Middle frontal gyrus (tissue), 1 donor: ENCODE measurements around the gene NOP56.
"Not testable (repeated sequence)": the region's sequence is repeated elsewhere in the genome, so short reads cannot be mapped to it uniquely, and the experiment has no call there.

Experiments used
- DNase-seq: peaks from one replicate; pipeline ENCODE4 v3.0.0-alpha.2; 2015; ENCODE audit warnings: low spot score; ENCODE audit errors: extremely low spot score

The NOP56 gene

DNA sequence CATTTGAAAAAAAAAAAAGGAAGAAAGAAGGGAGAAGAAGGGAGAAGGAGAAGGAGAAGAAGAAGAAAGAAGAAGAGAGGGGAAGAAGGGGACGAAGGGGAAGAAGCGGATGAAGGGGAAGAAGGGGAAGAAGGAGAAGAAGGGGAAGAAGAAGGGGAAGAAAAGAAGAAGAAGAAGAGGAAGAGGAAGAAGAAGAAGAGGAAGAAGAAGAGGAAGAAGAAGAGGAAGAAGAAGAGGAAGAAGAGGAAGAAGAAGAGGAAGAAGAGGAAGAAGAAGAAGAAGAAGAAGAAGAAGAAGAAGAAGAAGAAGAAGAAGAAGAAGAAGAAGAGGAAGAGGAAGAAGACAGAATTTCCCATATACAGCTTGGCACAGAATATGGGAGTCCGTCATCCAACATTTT is 29.6 kb downstream of the NOP56 start:
- not testable (repeated sequence) for DNase-seq

DNA sequence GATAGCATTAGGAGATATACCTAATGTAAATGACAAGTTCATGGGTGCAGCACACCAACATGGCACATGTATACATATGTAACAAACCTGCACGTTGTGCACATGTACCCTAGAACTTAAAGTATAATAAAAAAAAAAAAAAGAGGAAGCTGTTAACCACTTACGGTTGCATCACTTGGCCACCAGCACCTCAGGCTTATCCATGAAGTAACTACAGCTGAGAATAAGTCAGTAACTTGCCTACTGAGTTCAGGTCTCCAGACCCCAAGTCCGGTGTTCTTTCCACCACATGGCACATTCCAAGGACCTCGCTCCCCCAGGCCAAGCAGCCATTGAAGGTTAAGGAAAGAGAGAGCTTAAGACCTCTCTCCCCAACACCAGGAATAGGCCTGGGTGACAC is 32.4 kb downstream of the NOP56 start:
- DNase-seq: not testable (repeated sequence)

- DNase-seq: no peak
Observed at GRCh38 chr20:2687514-2687913, 35.1 kb downstream of the NOP56 start.

DNA sequence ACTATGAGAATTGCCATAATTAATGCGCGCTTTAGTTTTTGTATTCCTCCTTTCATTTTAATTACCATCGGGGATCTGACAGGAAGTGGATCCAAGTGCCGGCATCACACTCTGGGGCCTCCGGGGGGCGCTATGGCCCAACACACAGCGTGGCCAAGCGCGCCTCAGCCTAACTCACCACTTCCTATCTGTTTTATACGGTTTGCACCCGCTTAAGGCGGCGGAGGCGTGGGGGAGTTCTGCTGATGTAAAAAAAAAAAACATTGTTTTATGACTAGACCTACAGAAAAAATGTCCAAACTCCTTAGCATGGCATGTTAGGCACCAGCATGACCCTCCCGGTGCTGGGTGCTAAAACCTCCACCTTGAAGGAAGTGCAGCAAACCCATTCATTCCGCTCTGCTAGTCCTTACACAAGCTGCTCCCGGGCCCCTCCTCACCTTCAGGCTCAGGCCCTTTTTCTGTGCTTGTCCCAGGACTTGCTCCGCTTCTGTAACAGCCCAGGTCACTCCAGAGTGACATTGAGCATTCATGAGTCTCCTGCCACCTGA is 35.7 kb downstream of the NOP56 start:
- DNase-seq: no peak

GRCh38 chr20:2690213-2690612 is 37.8 kb downstream of the NOP56 start:
- DNase-seq: no peak

DNA sequence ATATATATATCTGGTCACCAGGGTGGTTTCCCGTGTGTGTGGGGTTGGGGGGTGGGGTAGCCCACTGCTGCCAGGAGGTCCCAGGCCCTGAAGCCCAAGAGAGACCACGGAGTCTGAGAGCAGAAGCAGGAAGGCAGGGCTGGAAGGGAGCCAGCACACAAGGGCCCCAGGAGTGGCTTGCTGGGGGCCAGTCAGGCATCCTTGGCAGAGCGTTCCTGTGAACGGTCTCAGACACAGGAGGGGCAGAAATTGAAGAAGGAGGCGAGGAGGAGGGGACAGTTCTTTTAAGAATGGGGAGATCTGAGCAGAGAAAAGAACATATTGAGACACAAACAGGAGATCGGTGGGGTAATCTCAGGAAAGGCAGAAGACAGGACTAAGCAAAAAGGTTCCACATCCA is 38.3 kb downstream of the NOP56 start:
- no peak for DNase-seq

GRCh38 chr20:2691127-2691526 is 38.7 kb downstream of the NOP56 start:
- no peak for DNase-seq

GRCh38 chr20:2691663-2692035 is 39.2 kb downstream of the NOP56 start:
- no peak for DNase-seq

DNA sequence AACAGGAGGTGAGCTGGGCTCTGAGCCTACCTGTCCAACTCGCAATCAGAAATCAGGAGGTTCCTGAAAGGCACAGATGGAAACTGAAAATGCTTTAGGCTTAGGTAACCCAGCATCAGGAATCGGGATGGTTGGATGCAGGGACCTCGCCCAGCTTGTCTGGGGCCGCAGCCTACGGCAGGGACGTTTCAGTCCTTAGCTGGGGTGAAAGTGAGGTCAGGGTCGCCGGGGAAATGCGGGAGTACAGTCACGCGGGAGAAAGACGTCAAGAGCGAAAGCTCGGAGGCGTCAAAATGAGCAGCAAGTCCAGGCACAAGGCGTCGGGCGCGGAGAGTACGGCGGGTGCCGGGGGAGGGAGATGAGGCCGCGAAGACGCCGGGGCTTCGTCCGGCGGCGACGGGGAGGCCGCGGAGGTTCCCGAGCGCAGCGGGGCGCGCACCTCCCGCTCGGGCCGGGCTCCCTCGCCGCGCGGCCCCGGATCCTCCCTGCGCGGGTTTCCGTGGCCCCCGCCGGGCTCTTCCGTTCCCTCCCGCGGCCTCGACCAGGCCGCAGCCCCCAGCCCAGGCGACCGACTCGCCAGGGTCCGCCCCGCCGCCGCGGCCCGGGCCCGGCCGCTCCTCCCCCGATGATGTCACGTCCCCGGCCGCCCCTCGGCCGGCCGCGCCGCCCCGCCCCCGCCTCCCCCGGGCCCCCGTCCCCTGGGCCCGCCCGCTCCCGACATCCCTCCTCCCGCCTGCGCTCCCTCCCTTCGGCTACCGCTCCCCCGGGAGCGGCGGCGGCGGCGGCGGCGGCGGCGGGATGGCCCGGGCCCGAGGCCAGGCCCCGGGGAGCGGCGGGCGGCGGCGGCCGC is 39.8 kb downstream of the NOP56 start, which contains the start of gene EBF4:
Gene EBF4 (plus strand): TSS at position 745 of the 850 bp plus-strand sequence. CDS start 866 bp downstream, outside the sequence.
- no peak for DNase-seq

DNA sequence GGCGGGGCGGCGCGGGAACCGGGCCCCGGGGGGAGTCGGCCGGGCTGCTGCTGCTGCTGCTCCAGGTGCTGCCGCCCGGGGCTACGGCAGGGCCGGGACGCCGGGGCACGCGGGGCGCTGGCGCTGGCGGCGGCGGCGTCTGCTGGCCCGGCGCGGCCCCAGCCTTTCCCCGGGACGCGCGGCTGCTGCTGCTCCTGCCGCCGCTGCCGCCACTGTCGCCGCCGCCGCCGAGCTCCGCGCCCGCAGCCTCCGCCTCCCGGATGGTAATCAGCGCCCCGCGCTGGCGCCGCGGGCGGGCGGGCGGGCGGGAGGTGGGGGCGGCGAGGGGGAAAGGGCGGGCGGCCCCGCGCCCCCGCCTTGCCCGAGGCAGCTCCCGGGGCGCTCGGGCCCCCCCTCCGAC is 40.5 kb downstream of the NOP56 start:
- no peak for DNase-seq

GRCh38 chr20:2693286-2694007 is 41.0 kb downstream of the NOP56 start:
- no peak for DNase-seq

GRCh38 chr20:2694008-2694471 is 41.6 kb downstream of the NOP56 start:
- no peak for DNase-seq

DNA sequence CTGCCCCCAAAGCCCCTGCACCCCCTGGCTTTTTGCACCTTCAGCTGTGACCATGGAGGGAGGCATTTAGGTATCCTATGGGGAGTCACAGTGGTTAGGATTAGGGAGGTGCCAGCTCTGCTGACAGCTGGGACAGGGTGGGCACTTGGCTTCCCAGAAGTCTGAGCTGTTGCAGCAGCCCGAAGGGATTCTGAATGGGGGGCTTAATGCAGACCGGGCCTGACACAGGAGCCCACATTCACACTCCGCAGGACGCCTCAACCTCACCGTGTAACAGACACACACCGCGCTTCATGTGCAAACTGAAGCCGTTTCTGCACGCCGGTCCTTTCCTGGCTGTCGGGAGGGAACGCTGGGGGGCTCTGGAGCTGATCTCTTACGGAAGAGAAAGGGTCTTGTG is 42.1 kb downstream of the NOP56 start:
- no peak for DNase-seq

DNA sequence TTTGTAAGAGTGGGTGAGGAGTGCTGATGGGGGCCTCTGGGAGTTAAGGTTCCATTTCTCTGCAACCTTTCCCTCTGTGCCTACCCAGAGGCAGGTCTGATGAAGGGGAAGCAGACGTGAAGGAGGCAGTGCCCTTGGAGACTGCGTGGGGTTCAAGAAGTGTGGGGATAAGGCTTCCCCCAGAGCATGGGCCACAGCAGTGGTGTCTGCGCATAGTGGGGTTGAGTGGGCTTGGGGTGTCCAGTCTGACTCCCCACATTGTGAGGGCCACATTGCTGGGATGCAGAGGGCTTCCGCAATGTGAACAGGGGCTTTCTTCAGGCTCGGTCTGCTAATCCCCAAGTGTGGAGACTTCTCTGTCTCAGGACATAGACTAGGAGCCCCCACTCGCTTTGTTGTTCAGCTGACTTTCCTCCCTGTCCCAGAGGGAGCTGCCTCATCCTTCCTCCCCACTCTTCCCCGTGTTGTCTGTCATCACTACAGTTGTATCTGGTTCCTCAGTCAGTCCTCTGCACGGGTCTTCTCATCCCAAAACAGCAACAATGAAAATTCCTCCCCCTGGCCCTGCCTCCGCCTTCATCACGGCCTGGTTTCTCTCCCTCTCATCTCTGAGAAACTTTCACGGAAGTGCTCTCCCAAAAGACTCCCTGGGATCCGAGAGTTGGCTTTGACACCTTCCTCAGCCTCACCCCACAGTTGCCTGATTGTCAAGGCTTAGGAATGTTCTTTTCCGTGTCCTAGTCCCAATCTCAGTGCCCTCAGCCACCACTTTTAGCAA is 43.0 kb downstream of the NOP56 start:
- no peak for DNase-seq

- not testable (repeated sequence) for DNase-seq
Observed at GRCh38 chr20:2695984-2696525, 43.6 kb downstream of the NOP56 start.

- no peak for DNase-seq
Observed at GRCh38 chr20:2696646-2697045, 44.2 kb downstream of the NOP56 start.

GRCh38 chr20:2697768-2698167 is 45.3 kb downstream of the NOP56 start:
- no peak for DNase-seq

- DNase-seq: no peak
Observed at GRCh38 chr20:2698186-2698817, 45.9 kb downstream of the NOP56 start.

DNA sequence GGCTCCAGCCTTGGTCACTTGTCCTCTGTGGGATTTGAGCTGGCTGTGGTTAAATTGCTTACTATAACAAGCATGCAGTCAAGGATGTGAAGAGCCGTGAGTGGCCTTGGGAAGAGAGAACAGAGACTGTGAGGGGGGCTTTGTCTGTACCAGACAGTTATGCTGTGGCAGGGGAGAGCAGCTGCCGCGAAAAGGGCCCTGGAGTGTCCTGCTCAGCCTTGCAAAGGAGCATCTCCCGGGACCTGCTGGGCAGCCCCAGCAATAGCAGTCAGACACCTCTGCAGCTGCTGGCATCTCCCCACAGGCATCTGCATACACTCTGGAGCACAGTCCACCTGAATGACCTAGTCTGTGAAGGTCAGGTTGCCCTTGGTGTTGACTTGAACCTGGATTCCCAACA is 46.5 kb downstream of the NOP56 start:
- no peak for DNase-seq

- DNase-seq: no peak
Observed at GRCh38 chr20:2699775-2700413, 47.5 kb downstream of the NOP56 start.
